ENCODE measurements around the gene PFKL.
"Not testable (repeated sequence)": the region's sequence is repeated elsewhere in the genome, so short reads cannot be mapped to it uniquely, and the experiment has no call there.

The PFKL gene

GRCh38 chr21:44329971-44330681 is 30.3 kb downstream of the PFKL start:
- DNase-seq = no peak

DNA sequence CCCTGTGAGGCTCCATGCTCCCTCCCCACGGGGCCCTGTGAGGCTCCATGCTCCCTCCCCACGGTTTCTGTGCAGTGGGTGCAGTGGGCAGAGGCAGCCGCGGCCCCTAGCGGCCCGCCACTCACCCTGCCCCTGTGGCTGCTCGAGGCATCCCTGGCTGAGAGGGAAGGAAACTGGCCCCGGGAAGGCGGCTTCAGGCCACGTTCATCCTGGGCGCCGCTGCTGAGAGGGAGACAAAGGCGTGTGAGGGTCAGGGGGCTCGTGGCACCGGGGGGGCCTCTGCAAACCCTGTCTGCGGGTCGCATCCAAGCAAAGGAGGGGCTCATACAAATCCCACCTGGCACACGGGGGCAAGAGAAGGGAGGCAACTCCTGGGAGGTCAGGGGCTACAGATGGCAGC is 30.8 kb downstream of the PFKL start:
- no peak for DNase-seq

- peak in 1 of 2 experiments; percentile 4 for DNase-seq
These were observed 31.4 kb downstream of the PFKL start for GRCh38 chr21:44331209-44331608.

DNA sequence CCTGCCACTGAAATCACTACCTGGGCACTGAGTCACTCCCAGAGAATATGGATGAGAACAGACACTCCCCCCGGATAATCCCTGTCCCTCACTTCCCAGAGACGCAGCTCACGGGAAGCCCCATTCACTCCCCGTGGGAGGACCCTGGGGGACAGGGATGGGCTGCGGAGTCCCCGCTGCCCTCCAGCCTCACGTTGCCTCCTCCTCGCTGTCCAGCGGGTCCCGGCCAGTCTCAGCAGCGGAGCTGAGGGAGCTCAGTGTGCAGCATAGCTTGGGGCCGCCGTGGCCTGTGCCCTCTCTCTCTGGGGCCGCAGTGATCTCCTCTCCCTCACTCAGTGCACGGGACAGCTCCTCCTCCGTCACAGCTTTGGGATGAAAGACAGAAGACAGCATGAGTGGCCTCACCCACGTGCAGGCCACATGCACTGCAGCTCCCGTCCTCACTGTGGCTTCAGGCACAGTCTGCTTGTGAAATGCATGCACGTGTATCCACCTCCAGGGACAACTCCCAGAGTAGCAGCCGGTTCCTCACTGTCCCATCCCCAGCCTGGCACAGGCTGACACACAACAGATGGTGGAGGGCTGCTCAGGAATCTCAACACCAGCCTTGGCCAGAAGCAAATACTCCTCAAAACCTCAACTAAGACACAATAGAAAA is 31.9 kb downstream of the PFKL start:
- peak; percentile 70 to 83 for DNase-seq

DNA sequence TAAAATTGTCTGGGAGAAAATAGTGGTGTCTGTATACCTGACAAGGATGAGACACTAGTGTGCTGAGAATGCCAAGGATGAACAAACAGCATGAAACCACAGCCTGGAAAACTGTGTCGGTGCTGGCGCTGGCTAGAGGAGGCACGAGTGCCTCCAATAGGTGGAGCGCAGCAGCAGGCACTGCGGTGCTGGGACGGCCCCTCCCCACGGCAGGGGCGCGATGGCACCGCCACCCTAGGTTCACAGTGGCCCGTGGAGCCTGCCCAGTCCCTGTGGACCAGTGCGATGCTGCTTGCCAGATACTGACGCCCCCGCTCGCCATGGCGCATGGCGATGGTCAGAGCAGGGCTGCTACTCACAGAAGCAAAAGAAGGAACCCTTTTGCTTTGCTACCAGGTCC is 32.5 kb downstream of the PFKL start:
- DNase-seq = no peak

DNA sequence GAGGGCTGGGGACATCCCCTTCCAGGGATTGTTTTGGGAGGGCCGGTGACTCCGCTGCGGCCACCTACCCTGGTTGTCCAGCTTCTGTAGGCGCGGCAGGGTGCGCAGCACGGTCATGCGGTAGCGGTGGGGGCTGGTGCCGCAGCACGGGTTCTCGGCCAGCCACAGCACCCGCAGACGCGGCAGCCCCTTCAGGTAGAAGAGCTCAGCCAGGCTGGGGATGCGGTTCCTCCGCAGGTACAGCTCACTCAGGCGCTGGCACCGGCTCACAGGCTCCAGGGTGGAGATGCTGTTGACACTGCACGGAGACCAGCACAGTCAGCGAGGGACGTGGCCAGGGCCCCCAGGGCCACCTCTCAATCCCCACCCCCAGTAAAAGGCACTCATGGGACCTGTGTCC is 33.1 kb downstream of the PFKL start:
- no peak for DNase-seq

DNA sequence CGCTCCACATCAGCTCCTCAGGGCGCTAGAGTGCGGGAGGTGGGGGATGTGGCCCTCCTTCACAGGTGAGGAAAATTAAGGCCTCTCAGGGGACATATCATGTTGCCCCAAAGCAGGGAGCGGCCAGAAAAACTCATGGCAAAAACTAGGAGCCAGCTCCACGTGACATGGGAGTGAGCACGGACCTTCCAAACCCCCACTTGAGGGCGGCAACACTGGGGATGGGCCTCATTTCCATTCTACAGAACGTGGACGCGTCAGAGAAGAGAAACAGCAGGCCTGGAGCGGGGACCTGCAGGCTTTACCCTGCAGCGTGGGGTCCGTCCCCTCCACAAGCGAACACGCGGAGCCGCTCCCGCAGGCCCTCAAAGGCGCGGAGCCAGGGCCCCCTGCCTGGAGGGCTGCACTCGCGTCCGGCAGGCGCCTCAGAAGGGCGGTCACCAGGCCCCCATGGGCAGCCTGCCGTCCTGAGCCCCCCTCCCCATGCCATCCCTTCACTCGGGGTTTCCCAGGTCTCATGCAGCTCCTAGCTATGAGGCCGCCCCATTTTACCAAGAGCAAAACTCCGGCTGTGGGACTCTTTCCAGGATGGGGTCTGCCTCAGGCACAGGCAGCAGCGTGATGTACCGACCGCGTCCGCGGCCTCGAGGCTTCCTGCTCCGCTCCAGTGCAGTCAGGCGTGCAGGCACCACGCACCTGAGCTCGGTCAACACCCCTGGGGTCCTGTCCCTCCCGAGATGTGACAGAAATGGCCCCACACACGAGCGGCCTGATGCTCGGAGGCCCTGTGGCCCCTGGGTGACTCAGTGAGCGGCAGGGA is 33.9 kb downstream of the PFKL start:
- no peak for DNase-seq

DNA sequence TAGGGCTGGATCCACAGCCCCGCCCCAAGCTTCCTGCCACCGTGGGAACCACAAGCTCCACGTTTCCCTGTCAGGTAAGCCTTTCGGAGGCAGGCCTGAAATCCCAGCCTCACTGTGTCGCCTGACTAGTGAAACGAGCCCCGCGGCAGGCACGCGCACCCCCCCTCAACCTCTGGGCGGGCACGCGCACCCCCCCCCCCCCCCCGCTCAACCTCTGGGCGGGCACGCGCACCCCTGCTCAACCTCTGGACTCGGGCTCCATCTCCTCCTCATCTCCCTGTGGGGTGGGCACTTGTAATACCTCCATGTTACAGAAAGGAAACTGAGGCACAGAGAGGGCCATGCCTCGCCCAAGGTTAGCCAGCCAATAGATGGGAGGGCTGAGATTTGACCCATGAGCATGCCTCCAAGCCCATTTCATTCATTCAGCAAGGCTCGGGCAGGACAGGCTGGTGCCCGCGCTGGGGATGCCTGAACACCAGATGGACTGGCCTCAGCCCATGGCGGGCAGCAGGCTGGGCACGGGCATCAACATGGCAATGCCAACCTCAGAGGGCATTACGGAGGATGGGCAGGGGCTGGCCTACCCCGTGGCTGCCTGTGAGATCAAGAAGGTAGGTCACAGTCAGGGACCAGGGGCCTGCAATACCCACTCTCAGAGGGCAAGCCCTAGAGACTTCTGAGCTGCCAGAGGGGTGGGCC is 34.6 kb downstream of the PFKL start:
- DNase-seq = peak in 1 of 2 experiments; percentile 16

GRCh38 chr21:44335266-44336059 is 35.6 kb downstream of the PFKL start:
- no peak for DNase-seq

- no peak for DNase-seq
These were observed 37.6 kb downstream of the PFKL start for GRCh38 chr21:44337449-44337848.

GRCh38 chr21:44337941-44338895 is 38.4 kb downstream of the PFKL start:
- peak in 1 of 2 experiments; percentile 32 for DNase-seq

GRCh38 chr21:44338971-44339910 is 39.4 kb downstream of the PFKL start, which contains the start of gene CFAP410:
CFAP410 (minus strand) TSS chr21:44339390; CDS start chr21:44339194, 196 bp downstream.
- DNase-seq = peak; percentile 55 to 83

GRCh38 chr21:44341726-44342458 is 42.0 kb downstream of the PFKL start:
- not testable (repeated sequence) for DNase-seq

- DNase-seq = not testable (repeated sequence)
These were observed 43.1 kb downstream of the PFKL start for GRCh38 chr21:44342981-44343380.

- no peak for DNase-seq
These were observed 44.8 kb downstream of the PFKL start for GRCh38 chr21:44344541-44345183.

DNA sequence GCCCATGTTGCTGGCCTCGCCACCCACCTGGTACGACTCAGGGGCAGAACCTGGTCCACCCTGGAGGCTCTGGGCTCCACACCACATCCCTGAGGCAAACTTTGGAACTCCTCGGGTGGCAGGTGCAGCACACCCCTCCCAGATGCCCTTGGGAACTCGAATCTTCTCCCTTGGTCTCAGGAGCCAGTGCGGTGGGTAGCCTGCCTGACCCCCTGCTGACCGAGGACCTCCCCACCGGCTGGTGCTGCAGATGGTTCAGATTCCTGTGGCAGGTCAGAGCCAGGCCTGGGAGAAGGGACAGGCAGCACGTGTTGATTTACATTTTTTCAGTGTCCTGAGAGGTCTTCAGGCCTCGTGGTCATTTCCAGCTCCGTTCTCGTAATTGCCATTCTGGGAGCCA is 45.6 kb downstream of the PFKL start:
- no peak for DNase-seq

GRCh38 chr21:44347911-44348451 is 48.1 kb downstream of the PFKL start:
- no peak for DNase-seq

GRCh38 chr21:44348861-44349260 is 49.0 kb downstream of the PFKL start:
- no peak for DNase-seq

Measured in cerebellar nuclear complex (tissue), 1 donor.